ENCODE data around the gene TACC2.
"Not testable (repeated sequence)": the region's sequence is repeated elsewhere in the genome, so short reads cannot be mapped to it uniquely, and the experiment has no call there.

TACC2 gene

DNA sequence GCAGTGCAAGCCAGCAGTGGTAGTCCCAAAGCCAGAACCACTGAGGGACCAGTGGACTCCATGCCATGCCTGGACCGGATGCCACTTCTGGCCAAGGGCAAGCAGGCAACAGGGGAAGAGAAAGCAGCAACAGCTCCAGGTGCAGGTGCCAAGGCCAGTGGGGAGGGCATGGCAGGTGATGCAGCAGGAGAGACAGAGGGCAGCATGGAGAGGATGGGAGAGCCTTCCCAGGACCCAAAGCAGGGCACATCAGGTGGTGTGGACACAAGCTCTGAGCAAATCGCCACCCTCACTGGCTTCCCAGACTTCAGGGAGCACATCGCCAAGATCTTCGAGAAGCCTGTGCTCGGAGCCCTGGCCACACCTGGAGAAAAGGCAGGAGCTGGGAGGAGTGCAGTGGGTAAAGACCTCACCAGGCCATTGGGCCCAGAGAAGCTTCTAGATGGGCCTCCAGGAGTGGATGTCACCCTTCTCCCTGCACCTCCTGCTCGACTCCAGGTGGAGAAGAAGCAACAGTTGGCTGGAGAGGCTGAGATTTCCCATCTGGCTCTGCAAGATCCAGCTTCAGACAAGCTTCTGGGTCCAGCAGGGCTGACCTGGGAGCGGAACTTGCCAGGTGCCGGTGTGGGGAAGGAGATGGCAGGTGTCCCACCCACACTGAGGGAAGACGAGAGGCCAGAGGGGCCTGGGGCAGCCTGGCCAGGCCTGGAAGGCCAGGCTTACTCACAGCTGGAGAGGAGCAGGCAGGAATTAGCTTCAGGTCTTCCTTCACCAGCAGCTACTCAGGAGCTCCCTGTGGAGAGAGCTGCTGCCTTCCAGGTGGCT lies 97.7 kb downstream of the TACC2 start:
- in situ Hi-C loops (cut with MboI; ENCODE audit: low sequenced_read_pairs), result no loop called here

- in situ Hi-C loops (cut with MboI; ENCODE audit: low sequenced_read_pairs), result no loop called here
These were observed 98.5 kb downstream of the TACC2 start for GRCh38 chr10:122087436-122087835.

- in situ Hi-C loops (cut with MboI; ENCODE audit: low sequenced_read_pairs), result no loop called here
These were observed 100.5 kb downstream of the TACC2 start for GRCh38 chr10:122089311-122090017.

GRCh38 chr10:122091722-122092121 lies 102.8 kb downstream of the TACC2 start:
- in situ Hi-C loops (cut with MboI; ENCODE audit: low sequenced_read_pairs), result no loop called here

GRCh38 chr10:122093076-122093475 lies 104.1 kb downstream of the TACC2 start:
- in situ Hi-C loops (cut with MboI; ENCODE audit: low sequenced_read_pairs), result no loop called here

- in situ Hi-C loops (cut with MboI; ENCODE audit: low sequenced_read_pairs), result not testable (repeated sequence)
These were observed 107.2 kb downstream of the TACC2 start for GRCh38 chr10:122096181-122096580.

GRCh38 chr10:122096705-122097104 lies 107.7 kb downstream of the TACC2 start:
- in situ Hi-C loops (cut with MboI; ENCODE audit: low sequenced_read_pairs), result no loop called here

DNA sequence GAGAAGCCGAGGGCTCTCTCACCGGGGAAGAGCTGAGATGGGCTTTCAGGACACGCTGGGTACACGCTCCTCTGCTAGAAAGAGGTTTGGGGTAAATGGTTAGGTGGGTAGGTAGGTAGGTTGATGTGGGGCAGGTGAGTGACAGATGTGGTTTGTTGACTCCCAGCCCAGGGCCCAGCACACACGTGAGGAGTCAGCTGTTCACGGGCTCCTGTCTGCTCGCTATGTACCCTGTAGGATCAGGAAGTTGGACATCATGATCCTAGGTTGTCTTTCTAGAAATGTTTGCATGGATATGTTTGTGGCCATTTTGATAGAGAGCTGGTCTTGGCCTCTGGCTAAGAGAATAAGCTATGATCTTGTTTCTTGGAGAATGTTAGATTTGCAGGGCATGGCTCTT lies 109.0 kb downstream of the TACC2 start:
- in situ Hi-C loops (cut with MboI; ENCODE audit: low sequenced_read_pairs), result no loop called here

DNA sequence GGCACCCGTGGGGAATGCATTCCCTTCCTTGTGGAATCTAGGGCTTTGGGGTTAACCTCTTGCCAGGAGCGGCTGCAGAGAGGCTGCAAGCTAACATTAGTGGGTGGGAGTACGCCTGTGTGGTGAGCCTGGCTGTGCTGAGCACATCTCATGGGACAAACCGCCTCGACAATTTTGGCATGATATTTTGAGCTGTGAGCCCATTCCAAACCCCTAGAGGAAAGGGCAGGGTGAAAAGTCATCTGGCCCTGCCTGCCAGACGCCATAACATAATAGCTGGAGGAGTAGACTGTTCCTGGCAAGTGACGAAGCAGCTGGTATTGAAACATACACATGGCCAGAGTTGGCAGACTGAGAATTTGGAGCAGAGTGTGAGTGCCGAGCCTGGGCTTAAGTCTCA lies 110.0 kb downstream of the TACC2 start:
- in situ Hi-C loops (cut with MboI; ENCODE audit: low sequenced_read_pairs), result no loop called here

- in situ Hi-C loops (cut with MboI; ENCODE audit: low sequenced_read_pairs), result no loop called here
These were observed 110.6 kb downstream of the TACC2 start for GRCh38 chr10:122099562-122099961.

DNA sequence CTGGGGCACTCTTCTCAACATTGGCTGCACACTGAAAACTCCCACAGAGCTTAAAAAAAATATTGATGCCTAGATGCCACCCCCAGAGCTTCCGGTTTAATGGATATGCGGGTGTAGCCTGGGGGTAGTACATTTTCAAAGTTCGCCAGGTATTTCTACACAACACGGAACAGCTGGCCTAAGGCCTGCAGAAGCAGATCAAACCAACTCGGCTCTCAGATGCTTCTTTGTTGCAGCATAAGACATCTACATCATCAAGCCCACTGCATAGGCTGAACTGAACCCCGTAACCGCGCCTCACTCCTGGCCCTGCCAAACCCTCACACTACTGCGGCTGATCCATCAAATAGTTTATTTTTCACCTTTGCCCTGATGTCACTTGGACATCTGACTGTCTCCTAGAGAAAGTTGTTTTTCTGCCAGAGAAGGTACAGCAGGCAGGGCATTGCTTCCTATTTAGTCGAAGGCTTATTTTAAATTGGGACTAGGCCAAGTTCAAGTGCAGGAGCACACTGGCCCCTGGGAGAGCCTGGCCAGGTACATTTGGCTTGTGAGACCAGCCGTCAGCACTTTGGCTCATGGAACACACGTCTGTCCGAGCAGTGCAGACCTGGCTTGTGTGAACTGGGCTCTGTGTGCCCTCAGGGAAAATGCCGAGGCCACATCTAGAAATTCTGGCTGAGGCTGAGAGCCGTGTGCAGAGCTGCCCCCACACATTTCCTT lies 113.3 kb downstream of the TACC2 start:
- in situ Hi-C loops (cut with MboI; ENCODE audit: low sequenced_read_pairs), result no loop called here

DNA sequence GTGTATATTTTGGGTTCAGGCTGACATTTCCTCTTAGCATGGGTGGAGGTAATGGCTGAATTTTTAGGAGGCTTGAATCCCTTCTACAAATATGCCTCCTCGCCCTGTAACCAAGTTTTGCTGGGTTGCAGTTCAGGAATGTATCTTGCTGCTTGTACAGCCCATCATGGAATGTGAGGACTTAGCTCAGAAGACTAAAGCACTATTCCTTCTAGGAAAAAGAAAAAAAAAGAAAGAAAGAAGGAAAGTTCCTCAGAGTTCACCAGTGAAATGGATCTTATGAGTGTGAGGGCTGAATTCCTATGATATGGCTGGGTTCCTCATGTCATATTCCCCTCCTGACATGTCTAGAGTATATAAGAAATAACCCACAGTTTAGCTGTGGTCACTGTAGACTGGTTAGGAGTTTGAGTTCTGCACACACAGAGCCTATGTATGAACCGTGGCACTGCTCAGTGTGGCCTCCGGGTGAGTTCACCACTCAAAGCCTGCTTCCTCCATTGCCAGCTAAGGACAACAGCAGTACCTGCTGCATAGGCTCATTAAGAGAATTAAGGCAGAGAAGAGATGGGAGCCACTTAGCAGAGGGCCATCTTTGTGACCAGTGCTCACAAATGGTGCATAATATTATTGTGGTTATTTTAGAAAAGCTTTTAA lies 114.0 kb downstream of the TACC2 start:
- in situ Hi-C loops (cut with MboI; ENCODE audit: low sequenced_read_pairs), result no loop called here

DNA sequence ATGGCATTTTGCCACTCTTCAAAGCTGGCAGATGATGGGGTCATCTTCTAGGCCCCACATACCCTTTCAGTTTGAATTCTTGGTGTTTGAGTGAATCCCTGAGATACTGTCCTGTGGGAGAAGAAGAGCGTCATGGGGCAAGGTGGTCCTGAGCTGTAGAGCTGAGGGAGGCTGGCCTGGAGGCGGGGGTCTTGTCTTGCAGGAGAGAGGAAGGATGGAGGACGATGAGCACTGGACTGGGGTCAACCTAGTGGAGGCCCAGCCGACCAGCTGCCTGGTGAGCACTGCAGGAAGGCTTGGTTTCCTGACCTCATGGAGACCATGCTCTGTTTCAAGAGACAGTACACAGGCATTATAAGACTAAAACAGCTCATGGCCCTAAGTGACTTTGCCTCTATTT lies 114.6 kb downstream of the TACC2 start:
- in situ Hi-C loops (cut with MboI; ENCODE audit: low sequenced_read_pairs), result no loop called here

DNA sequence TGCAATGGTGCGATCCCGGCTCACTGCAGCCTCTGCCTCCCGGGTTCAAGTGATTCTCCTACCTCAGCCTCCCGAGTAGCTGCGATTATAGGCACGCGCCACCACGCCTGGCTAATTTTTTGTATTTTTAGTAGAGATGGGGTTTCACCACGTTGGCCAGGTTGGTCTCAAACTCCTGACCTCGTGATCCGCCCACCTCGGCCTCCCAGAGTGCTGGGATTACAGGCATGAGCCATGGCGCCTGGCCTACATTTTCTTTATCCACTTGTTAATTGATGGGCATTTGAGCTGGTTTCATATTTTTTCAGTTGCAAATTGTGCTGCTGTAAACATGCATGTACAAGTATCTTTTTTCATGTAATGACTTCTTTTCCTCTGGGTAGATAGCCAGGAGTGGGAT lies 119.8 kb downstream of the TACC2 start:
- in situ Hi-C loops (cut with MboI; ENCODE audit: low sequenced_read_pairs), result not testable (repeated sequence)

DNA sequence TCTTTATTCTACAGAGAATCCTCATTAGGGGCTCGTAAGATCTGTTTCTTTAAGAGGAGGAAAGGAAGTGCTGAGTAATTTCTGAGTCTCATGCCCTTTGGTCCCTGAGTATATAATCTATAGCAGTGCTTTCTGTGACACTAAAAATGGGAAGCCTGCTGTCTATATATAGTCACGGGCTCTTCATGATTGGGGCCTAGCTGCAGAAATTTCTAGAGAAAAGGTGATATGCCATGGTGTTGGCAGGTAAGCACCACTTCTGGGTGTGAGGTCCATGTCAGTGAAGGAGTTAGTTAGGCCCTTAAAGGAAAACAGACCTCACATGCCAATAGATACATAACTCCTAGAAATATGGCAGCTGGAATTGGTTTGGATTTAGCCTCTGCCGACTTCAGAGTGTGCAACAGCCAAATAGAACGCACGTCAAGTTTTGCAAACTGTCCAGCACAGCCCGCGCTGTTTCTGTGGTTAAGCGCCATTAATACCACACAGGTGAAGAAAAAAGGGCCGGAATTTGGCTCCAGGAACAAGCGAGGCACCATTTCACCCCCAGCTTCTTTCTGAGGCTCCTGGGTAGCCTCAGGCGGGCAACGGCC lies 123.2 kb downstream of the TACC2 start:
- in situ Hi-C loops (cut with MboI; ENCODE audit: low sequenced_read_pairs), result no loop called here

DNA sequence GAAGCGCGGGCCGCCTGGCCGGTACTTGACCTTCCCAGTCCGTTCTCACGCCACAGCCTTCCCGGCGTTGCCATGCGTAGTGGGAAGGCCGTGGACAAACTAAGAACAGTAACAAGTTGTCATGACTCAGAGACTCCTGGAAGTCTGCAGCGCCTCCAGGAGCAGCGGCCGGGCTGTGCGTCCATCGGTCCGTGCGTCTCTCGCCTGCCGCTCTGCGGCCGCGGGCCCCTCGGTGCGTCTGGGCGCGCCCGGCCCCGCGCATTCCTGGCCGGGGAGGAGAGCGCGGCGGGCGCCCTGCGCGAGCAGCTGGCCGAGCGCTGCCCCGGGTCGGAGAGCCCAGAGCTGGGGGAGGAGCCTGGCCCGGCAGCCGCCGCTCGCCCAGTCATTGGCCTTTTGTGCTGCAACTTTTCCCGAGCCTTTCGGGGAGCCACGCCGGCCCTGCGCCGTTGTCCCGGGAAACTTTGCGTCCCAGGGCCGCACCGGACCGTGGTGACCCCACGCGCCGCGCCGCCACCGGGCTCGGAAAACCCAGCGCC lies 123.7 kb downstream of the TACC2 start:
- in situ Hi-C loops (cut with MboI; ENCODE audit: low sequenced_read_pairs), result no loop called here

DNA sequence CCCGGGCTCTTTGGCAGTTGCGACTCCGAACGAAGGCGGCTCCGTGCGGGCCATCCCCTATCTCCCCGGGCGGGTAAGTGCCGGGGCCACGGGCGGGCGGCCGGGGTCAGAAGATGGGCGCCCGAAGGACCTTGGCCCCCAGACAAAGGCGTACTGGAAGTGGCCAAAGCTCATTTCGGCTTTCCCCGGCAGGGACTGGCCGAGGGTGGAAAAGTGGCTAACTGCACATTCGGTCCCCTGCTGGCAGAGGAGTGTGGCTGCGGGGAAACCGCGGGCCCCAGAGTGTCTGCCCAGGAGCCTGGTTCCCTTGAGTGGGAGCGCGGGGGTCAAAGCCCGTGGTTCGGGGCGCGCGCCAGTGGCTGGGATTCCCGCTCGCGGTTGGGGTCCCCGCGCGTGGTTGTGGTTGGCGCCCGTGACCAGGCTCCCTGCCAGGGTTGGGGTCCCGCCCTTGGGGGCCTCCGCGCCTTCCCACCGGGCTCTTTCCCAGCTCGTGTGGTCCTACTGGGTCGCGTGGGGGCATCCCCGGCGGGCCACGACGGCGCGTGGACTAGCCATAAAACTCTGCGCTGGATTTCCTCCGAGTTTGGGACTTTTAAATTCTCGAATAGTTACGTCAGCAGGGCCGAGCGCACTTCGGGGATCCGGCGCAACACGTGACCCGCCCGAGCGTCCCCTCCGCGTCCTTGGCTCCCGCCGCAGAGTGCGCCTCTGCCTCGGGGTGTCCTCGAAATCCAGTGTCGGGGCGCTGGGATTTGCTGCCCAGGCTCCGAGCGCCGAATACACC lies 124.4 kb downstream of the TACC2 start:
- in situ Hi-C loops (cut with MboI; ENCODE audit: low sequenced_read_pairs), result no loop called here

GRCh38 chr10:122113945-122114747 lies 125.2 kb downstream of the TACC2 start:
- in situ Hi-C loops (cut with MboI; ENCODE audit: low sequenced_read_pairs), result no loop called here

GRCh38 chr10:122115874-122116273 lies 126.9 kb downstream of the TACC2 start:
- in situ Hi-C loops (cut with MboI; ENCODE audit: low sequenced_read_pairs), result no loop called here
